Lung (tissue), 16 donors: ENCODE data around the gene FER1L5. TPM values are rescaled to one million over a fixed set of nuclear protein-coding genes. Genes with fewer than 3 reads are reported as not detected.

ENCODE experiments used
- ATAC-seq: fragments of 200-7000 bp; cut with Tn5 transposase; one replicate; pipeline ENCODE4 v1.9.1; 2020; ENCODE audit warnings: moderate number of reproducible peaks; ENCODE audit not compliant: insufficient read depth, low FRiP score
- DNase-seq, 3 donors: peaks; one replicate each; pipeline ENCODE4 v3.0.0-alpha.2; 2013 to 2017
- H3K27ac ChIP-seq, 2 donors: one replicate each; pipeline ENCODE4 v1.5.1; 2013; ENCODE audit warnings: mild to moderate bottlenecking in 2 of 2, moderate library complexity in 2 of 2, control low read depth in 1 of 2, inconsistent platforms in 1 of 2, low read depth in 1 of 2, low read length in 1 of 2
- H3K27me3 ChIP-seq, 3 donors: one replicate each; pipeline ENCODE4 v1.5.1; 2013; ENCODE audit warnings: low read length in 2 of 3; ENCODE audit not compliant: control insufficient read depth in 3 of 3, insufficient read depth in 3 of 3
- H3K36me3 ChIP-seq, 4 donors: one replicate each; pipeline ENCODE4 v1.5.1; 2013; ENCODE audit warnings: low read length in 4 of 4, mild to moderate bottlenecking in 1 of 4, moderate library complexity in 1 of 4; ENCODE audit not compliant: control insufficient read depth in 4 of 4, insufficient read depth in 4 of 4
- H3K4me1 ChIP-seq, 5 donors: one replicate each; pipeline ENCODE4 v1.5.1; 2013; ENCODE audit warnings: low read length in 5 of 5, mild to moderate bottlenecking in 2 of 5, moderate library complexity in 1 of 5; ENCODE audit not compliant: control insufficient read depth in 5 of 5, insufficient read depth in 5 of 5
- H3K4me3 ChIP-seq: one replicate; pipeline ENCODE4 v1.5.1; 2013; ENCODE audit warnings: mild to moderate bottlenecking, control low read depth, moderate library complexity
- H3K9ac ChIP-seq, 2 donors: one replicate each; pipeline ENCODE4 v1.5.1; 2013; ENCODE audit warnings: low read length in 2 of 2, control low read depth in 1 of 2; ENCODE audit not compliant: insufficient read depth in 1 of 2
- H3K9me3 ChIP-seq, 4 donors: one replicate each; pipeline ENCODE4 v1.5.1; 2013; ENCODE audit warnings: low read length in 3 of 4, mild to moderate bottlenecking in 1 of 4, moderate library complexity in 1 of 4; ENCODE audit not compliant: control insufficient read depth in 4 of 4, insufficient read depth in 3 of 4
- WGBS, 2 donors: extraction: QIAGEN DNeasy Blood & Tissue Kit; methylation state at CpG; one replicate each; pipeline ENCODE4 v1.1.7; 2013; 5-methylcytosine and 5-hydroxymethylcytosine counted together
- long read RNA-seq, 5 donors: transcript quantifications; one replicate each; lab custom pipeline, GENCODE V29; 2026
- polyA plus RNA-seq, 2 donors: library from polyadenylated mRNA; stranded (reverse); fragments of 200-250 nt; gene quantifications; one replicate each; pipeline ENCODE4 v1.2.1, GENCODE V29; 2013
- total RNA-seq, 2 donors: library from RNA; depleted of rRNA in 1 of 2; stranded (reverse); fragments of >200 nt in 1 of 2; gene quantifications; one replicate each; pipeline ENCODE4 v1.2.1, GENCODE V29; 2014 to 2021
- TF ChIP-seq, protein P1 (sequence below): IDR thresholded peaks from 2 replicates; pipeline ENCODE4 v1.5.1; 2012; ENCODE audit warnings: mild to moderate bottlenecking; ENCODE audit errors: control extremely low read depth, extremely low read depth
- donor health status: control.
- donor health status: control.
- donor health status: Bipolar disorder and iron deficiency.
- donor health status: healthy.
- donor health status: DM: yes; HTN: yes; CAD: no.

Gene FER1L5
- total RNA-seq (under 1 TPM; 0.64 to 0.77 TPM), polyA plus RNA-seq (under 1 TPM; 0.09 to 0.16 TPM)
- long read RNA-seq, donor 1, partial matches to known transcripts = 0 of 19 reads
- long read RNA-seq, donor 1, other reads (novel, unspliced or antisense) = 19 of 19 reads
- long read RNA-seq, donor 2, partial matches to known transcripts = 0 of 5 reads
- long read RNA-seq, donor 2, other reads (novel, unspliced or antisense) = 5 of 5 reads
- long read RNA-seq, donor 3 = 0 reads
- long read RNA-seq, donor 4 = 0 reads
- long read RNA-seq, donor 5 = 0 reads

DNA sequence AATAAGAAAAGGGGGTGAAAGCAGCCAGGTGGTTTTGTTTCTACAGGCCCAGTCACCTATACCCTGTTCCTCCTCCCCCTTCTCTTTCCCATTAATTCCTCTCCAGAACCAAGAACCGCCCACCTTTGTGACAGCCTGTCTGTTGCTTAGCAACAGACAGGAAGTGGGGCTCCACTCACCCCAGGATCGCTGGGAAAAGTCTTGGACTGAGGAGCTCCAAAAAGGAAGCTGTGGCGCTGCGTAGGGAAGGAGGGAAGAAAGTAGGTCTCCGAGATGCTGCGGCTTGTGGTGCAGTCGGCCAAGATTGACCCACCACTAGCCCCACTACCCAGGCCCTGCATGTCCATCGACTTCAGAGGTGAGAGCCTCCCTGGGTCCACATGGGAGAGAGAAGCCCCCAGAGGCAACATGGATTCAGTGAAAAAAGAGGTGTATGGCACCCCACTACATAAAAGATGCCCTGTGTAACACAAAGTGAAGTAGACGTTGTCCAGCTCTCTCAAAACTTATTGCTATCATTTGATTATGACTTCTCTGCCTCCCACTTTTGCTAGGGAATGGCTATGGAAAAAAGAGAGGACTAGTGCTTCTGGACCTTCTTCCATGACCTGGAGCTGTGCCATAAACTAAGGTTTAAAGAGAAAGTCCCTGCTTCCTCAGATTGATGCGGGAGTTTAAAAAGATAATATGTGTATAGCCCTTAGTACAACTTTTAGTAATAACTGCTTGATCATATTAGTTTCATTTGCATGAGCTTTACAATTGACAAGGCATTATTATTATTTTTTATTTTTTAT, at the start of gene FER1L5:
TSS of gene FER1L5 (plus strand) at position 201 of the 797 bp plus-strand sequence. CDS start at position 274, 73 bp downstream.
- H3K36me3 ChIP-seq = no peaks in the 10 kb centered on the region
- H3K9me3 ChIP-seq = no peaks in the 10 kb centered on the region
- peaks cover 0 to 7% (median 0%) of the 10 kb centered on the region in 5 donors for H3K4me1 ChIP-seq
- DNase-seq = peak; percentile 73 to 85 (median 80)
- peak within 1 kb of the TSS in 1 of 2 donors; percentile 63 for H3K9ac ChIP-seq
- H3K27me3 ChIP-seq = no peaks in the 10 kb centered on the region
- ATAC-seq = no peak
- TF ChIP-seq, protein P1, sequence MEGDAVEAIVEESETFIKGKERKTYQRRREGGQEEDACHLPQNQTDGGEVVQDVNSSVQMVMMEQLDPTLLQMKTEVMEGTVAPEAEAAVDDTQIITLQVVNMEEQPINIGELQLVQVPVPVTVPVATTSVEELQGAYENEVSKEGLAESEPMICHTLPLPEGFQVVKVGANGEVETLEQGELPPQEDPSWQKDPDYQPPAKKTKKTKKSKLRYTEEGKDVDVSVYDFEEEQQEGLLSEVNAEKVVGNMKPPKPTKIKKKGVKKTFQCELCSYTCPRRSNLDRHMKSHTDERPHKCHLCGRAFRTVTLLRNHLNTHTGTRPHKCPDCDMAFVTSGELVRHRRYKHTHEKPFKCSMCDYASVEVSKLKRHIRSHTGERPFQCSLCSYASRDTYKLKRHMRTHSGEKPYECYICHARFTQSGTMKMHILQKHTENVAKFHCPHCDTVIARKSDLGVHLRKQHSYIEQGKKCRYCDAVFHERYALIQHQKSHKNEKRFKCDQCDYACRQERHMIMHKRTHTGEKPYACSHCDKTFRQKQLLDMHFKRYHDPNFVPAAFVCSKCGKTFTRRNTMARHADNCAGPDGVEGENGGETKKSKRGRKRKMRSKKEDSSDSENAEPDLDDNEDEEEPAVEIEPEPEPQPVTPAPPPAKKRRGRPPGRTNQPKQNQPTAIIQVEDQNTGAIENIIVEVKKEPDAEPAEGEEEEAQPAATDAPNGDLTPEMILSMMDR = no peak
- 49 to 65% methylated on average over 10 of the region's 10 CpGs for WGBS, 2 donors
- no peak within 1 kb of the TSS for H3K4me3 ChIP-seq
- H3K27ac ChIP-seq = no peak within 1 kb of the TSS

DNA sequence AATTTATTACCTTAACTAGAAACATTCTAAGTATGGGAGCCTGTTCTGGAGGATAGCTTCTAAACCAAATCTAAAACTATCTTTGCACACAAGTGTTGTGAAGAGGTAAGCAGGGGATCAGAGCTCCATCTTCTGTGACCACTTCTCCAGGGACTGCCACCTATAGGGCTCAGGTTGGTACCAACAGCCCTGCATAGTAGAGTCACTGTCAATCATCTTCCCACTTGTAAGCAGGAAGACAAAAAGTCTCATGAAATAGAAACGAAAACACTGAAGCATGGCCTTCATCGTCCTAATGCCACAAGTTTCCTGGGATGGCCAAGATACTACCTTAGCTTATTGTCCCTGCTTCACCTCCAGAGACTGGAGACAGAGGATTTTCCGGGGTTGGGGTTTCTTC, 48.3 kb upstream of the FER1L5 start:
- 50 to 64% methylated on average over 3 of the region's 3 CpGs for WGBS, 2 donors
- Histone ChIP-seq H3K9me3 (no peaks in the 10 kb centered on the region), H3K9ac (no peak overlapping the region), H3K36me3 (peaks cover 35 to 44% (median 38%) of the 10 kb centered on the region in 4 donors), H3K27me3 (no peaks in the 10 kb centered on the region), H3K27ac (no peak overlapping the region), H3K4me1 (peaks cover 0 to 3% (median 0%) of the 10 kb centered on the region in 5 donors), H3K4me3 (no peak overlapping the region)
- TF ChIP-seq, protein P1 = no peak
- no peak for ATAC-seq
- no peak for DNase-seq

DNA sequence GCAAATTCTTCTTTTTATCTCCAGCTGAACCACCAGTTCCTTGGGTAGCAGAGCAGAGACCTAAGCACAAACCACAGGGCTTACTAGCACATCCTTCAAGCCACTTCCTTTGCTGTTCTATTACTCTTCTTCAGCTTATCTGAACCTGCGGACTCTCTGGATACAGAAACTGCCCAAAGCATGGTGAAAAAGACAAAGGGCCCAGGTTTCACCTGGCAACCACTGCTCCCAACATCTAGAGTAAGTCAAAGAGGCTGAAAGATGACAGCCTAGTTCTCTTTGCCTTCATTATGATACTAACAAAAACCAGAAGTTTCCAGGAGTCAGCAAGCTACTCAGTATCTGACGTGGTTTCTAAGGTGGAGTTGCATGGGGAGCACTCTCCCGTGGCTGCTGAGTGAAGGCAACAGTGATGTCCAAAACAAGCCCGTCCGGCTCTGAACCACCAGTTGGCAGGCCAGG, 47.8 kb upstream of the FER1L5 start:
- no peaks in the 10 kb centered on the region for H3K27me3 ChIP-seq
- no peak overlapping the region for H3K9ac ChIP-seq
- no peak overlapping the region for H3K4me3 ChIP-seq
- ATAC-seq = no peak
- no peak for DNase-seq
- H3K27ac ChIP-seq = no peak overlapping the region
- TF ChIP-seq, protein P1 = no peak
- H3K9me3 ChIP-seq = no peaks in the 10 kb centered on the region
- 75 to 81% methylated on average over 5 of the region's 5 CpGs for WGBS, 2 donors
- H3K36me3 ChIP-seq = peaks cover 35 to 43% (median 39%) of the 10 kb centered on the region in 4 donors
- peaks cover 0 to 3% (median 0%) of the 10 kb centered on the region in 5 donors for H3K4me1 ChIP-seq
